IPS-18a (cell line): Measurements from ENCODE around the gene LTBP4.
"Not testable (repeated sequence)": the region's sequence is repeated elsewhere in the genome, so short reads cannot be mapped to it uniquely, and the experiment has no call there.

Source experiments
- H3K27ac ChIP-seq: one replicate; pipeline ENCODE4 v1.5.1; 2013; ENCODE audit warnings: low read length
- H3K27me3 ChIP-seq: one replicate; pipeline ENCODE4 v1.6.1; 2013; ENCODE audit warnings: mild to moderate bottlenecking, low read length; ENCODE audit not compliant: control insufficient read depth, insufficient read depth
- H3K36me3 ChIP-seq: one replicate; pipeline ENCODE4 v1.6.1; 2013; ENCODE audit warnings: low read depth, low read length; ENCODE audit not compliant: control insufficient read depth
- H3K4me1 ChIP-seq: one replicate; pipeline ENCODE4 v1.6.1; 2013; ENCODE audit warnings: low read depth, low read length; ENCODE audit not compliant: control insufficient read depth
- H3K4me3 ChIP-seq: one replicate; pipeline ENCODE4 v1.5.1; 2013; ENCODE audit warnings: low read length
- H3K9ac ChIP-seq: one replicate; pipeline ENCODE4 v1.6.1; 2013; ENCODE audit warnings: mild to moderate bottlenecking, low read length, moderate library complexity
- H3K9me3 ChIP-seq: one replicate; pipeline ENCODE4 v1.6.1; 2013; ENCODE audit warnings: low read depth, low read length; ENCODE audit not compliant: control insufficient read depth

Gene LTBP4

DNA sequence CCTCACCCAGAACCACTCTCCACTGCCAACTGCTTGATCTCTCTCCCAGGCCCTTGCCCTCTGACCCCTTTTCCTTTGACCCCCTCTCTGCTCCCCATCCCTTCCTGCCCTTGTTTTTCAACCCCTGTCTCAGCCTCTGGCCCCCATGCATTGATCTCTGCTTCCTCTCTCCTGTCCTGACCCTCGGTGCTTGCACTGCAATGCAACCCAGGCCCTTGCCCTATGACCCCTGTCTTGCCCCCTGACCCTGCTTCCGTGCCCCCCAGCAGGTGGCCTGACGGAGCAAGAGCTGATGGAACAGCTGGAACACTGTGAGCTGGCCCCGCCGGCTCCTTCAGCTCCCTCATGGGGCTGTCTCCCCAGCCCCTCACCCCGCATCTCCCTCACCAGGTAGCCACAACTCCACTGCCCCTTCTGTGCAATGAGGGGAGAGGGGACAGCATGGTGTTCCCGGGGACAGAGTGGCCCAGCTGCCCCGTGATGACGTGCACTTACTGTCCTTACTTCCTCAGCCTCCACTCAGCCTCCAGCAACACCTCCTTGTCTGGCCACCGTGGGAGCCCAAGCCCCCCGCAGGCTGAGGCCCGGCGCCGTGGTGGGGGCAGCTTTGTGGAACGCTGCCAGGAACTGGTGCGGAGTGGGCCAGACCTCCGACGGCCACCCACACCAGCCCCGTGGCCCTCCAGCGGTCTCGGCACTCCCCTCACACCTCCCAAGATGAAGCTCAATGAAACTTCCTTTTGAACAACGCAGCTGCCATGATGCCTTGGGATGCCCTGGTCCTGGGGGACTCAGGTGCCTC lies 10.5 kb upstream of the LTBP4 start:
- peaks cover 5% of the 10 kb centered on the region for H3K36me3 ChIP-seq
- H3K4me3 ChIP-seq, result no peak overlapping the region
- H3K9ac ChIP-seq, result no peak overlapping the region
- no peak overlapping the region for H3K27ac ChIP-seq
- no peaks in the 10 kb centered on the region for H3K27me3 ChIP-seq
- no peaks in the 10 kb centered on the region for H3K9me3 ChIP-seq
- H3K4me1 ChIP-seq, result no peaks in the 10 kb centered on the region

DNA sequence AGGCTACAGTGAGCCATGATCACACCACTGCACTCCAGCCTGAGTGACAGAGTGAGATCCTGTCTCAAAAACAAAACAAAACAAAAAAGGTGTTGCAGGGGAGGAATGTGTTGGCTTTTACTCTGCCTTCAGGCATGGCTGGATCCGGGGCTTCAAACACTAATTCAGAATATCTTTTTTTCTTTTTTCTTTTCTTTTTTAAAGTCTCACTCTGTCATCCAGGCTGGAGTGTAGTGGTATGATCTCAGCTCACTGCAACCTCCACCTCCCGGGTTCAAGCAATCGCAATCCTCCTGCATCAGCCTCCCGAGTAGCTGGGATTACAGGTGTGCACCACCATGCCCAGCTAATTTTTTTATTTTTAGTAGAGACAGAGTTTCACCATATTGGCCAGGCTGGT lies 9.4 kb upstream of the LTBP4 start:
- not testable (repeated sequence) for H3K4me3 ChIP-seq, H3K27ac ChIP-seq, H3K27me3 ChIP-seq, H3K9me3 ChIP-seq, H3K36me3 ChIP-seq, H3K4me1 ChIP-seq, H3K9ac ChIP-seq

DNA sequence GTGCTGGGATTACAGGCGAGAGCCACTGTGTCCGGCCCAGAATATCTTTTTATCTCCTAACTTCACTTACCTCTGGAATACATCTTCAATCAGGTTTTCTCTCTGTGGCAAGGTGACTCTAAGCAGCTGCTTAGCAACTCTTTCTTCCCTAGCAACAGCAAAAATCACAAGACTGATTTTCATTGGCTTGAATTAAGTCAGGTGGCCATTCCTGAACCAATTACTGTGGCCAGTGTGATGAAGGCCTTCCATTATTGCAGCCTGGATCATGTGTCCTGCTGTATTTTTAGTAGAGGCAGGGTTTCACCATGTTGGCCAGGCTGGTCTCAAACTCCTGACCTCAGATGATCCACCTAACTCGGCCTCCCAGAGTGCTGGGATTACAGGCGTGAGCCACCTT lies 9.0 kb upstream of the LTBP4 start:
- H3K27ac ChIP-seq, result no peak overlapping the region
- H3K9ac ChIP-seq, result no peak overlapping the region
- peaks cover 5% of the 10 kb centered on the region for H3K36me3 ChIP-seq

DNA sequence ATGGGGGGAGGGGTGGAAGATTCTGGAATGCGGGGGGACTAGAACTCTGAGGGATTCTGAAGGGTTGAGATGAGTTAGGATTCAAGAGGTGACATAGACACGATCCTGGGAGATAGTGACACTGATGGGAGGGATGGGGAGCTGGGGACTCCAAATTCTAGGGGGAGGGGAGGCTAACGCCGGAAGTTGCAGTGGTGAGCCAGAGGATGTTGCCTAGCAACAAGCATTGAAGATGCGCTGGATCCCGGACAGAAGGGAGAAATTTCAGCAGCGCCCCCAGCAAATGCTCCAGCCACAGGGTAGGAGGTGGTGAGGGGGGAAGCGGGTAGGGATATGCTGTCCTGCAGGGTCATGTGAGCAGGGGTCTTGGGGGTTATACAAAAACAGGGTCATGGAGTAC lies 6.9 kb upstream of the LTBP4 start:
- H3K9me3 ChIP-seq, result no peaks in the 10 kb centered on the region
- no peaks in the 10 kb centered on the region for H3K36me3 ChIP-seq
- H3K4me1 ChIP-seq, result peaks cover 6% of the 10 kb centered on the region
- no peak overlapping the region for H3K27ac ChIP-seq
- H3K9ac ChIP-seq, result no peak overlapping the region
- H3K27me3 ChIP-seq, result peaks cover 22% of the 10 kb centered on the region
- H3K4me3 ChIP-seq, result no peak overlapping the region

More for the DNA sequence above, 9.0 kb upstream of the LTBP4 start:
- no peaks in the 10 kb centered on the region for H3K4me1 ChIP-seq
- peaks cover 9% of the 10 kb centered on the region for H3K27me3 ChIP-seq
- H3K9me3 ChIP-seq, result no peaks in the 10 kb centered on the region
- H3K4me3 ChIP-seq, result no peak overlapping the region

DNA sequence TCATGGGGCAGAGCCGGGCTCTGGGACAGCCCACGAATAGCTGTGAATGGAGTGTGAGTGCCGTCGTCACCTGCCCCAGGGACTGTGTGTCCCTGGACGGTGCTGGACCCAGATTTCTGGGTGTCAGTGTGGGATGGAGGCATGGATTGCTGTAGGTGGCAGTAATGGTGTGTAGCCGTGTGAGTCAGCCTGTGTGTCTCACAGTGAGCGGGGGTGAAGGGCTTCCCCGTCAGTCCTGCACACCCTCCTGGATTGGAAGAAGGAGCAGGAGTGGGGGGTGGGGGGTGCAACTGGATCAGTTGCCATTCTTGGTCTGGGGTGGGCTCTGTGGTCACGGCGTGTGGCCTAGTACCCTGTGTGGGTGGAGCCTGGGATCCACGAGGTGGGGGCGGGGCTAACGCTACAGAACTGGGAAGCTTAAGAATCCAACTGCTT lies 6.5 kb upstream of the LTBP4 start:
- Histone ChIP-seq H3K4me3 (no peak overlapping the region), H3K27me3 (peaks cover 26% of the 10 kb centered on the region), H3K9ac (no peak overlapping the region), H3K36me3 (no peaks in the 10 kb centered on the region), H3K4me1 (peaks cover 6% of the 10 kb centered on the region), H3K27ac (no peak overlapping the region), H3K9me3 (no peaks in the 10 kb centered on the region)

DNA sequence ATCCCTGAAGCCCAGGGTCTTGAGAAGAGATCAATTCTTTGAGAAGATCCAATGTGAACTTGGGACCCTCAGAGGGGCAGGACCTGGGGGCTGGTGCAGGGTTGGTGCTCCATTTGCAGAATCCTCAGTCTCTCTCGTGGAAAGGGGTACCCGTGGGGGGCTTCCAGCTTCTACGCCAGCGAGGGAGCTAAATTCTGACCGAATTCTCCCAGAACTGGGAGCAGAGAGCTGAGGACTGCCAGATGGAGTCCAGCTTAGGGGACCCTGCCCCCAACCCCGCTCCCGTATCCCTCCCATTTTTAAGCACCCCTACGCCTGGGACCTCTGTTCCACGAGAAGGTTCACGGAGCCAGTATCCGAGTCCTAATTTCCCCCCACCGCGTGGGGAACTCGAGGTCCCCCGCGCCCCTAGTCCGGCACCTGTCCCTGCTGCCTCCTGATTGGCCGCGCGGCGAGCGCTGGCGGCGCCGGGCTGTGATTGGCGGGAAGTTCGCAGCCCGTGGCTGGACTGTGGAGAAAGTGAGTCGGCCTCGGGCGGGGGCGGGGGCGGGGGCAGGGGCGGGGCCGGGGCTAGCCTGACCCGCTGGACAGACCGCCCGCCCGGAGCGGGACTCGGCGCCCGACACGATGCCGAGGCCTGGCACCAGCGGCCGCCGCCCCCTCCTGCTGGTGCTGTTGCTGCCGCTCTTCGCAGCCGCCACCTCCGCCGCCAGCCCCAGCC lies 4.4 kb upstream of the LTBP4 start:
- Histone ChIP-seq H3K9ac (no peak overlapping the region), H3K4me3 (peak overlapping the region; percentile 59), H3K27ac (no peak overlapping the region), H3K27me3 (peaks cover 46% of the 10 kb centered on the region), H3K36me3 (no peaks in the 10 kb centered on the region), H3K9me3 (no peaks in the 10 kb centered on the region), H3K4me1 (peaks cover 6% of the 10 kb centered on the region)

DNA sequence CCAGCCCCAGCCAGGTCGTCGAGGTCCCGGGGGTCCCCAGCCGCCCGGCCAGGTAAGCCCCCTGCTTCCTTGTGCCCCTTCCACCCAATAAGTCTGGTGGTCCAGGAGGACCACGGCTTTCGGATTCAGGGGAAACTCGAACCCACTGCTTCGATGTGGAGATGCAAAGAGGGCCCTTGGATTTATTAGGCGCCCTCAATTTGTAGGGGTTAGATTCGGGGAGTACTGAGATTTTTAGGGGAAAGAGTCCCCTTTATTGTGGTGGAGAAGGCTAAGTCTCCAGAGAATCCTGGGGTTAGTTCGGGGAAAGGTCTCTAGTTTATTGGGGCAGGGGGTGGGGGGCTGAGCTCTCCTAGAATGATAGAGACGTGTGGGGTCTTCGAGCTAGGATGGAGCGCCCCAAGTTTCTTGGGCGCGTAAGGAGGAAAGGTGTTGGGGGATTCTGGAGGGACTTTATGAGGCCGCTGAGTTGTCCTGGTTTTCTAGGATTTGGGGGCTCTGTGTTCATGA lies 3.8 kb upstream of the LTBP4 start:
- peaks cover 6% of the 10 kb centered on the region for H3K4me1 ChIP-seq
- no peak overlapping the region for H3K9ac ChIP-seq
- H3K27me3 ChIP-seq, result peaks cover 52% of the 10 kb centered on the region
- no peaks in the 10 kb centered on the region for H3K9me3 ChIP-seq
- H3K27ac ChIP-seq, result no peak overlapping the region
- H3K4me3 ChIP-seq, result peak overlapping the region; percentile 59
- H3K36me3 ChIP-seq, result no peaks in the 10 kb centered on the region

DNA sequence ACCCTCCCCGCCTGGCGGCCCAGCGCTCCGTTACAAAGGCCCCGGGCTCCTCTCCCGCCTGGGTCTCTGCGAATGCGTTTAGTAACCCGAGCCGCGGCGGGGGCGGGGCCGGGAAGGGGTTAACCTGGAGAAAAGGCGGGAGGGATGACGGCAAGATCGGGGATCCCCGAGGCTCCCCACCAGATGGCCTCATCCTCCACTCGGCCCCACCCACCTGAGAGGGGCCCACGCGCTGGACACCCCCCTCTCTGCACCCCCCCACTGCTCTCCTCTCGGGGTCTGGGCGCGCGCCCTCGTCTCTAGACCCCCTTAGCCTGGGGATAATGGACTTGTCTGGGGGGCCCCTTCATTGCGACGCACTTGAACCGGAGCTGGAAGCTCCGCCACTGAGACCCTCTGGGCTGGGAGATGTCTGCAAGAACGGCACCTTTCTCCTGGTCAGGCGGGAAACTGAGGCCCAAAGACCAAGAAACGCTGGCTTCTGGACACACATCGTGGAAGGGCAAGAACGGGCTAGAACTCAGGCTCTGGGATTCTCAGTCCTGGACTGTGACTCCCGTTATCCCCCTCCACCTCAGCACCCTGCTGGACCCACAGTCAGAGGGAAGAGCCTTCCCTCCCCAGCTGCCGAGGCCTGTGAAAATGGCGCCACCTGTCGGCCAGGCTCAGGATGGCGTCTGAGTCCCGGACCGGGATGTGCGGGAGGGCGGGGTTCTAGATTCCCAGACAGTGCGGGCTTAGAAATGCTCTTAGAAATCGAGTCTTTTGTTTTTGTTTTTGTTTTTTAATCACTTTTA lies 2.9 kb upstream of the LTBP4 start:
- Histone ChIP-seq H3K36me3 (no peaks in the 10 kb centered on the region), H3K4me1 (peaks cover 13% of the 10 kb centered on the region), H3K4me3 (peak overlapping the region; percentile 73), H3K27me3 (peaks cover 61% of the 10 kb centered on the region), H3K9me3 (no peaks in the 10 kb centered on the region), H3K27ac (no peak overlapping the region), H3K9ac (peak overlapping the region; percentile 6)

DNA sequence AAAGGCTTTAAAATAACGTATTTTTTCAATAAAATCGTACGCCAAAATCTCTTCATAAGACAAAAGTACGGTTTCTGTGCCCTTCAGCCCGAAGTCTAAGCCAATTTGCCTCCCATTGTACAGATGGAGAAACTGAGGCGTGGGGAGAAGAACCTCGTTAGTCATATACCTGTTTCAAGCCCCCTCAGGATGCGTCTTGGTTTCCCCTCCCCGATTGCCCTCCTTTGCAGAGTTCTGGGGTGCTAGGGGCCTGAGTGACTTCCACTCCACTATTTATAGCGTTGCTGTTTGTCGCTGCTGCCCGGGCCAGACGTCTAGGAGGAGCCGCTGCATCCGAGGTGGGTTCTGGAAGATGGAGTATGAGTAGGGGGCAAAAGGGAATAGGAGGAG lies 2.3 kb upstream of the LTBP4 start:
- Histone ChIP-seq H3K9me3 (no peaks in the 10 kb centered on the region), H3K4me3 (no peak overlapping the region), H3K27ac (no peak overlapping the region), H3K4me1 (peaks cover 14% of the 10 kb centered on the region), H3K27me3 (peaks cover 61% of the 10 kb centered on the region), H3K36me3 (no peaks in the 10 kb centered on the region), H3K9ac (no peak overlapping the region)

DNA sequence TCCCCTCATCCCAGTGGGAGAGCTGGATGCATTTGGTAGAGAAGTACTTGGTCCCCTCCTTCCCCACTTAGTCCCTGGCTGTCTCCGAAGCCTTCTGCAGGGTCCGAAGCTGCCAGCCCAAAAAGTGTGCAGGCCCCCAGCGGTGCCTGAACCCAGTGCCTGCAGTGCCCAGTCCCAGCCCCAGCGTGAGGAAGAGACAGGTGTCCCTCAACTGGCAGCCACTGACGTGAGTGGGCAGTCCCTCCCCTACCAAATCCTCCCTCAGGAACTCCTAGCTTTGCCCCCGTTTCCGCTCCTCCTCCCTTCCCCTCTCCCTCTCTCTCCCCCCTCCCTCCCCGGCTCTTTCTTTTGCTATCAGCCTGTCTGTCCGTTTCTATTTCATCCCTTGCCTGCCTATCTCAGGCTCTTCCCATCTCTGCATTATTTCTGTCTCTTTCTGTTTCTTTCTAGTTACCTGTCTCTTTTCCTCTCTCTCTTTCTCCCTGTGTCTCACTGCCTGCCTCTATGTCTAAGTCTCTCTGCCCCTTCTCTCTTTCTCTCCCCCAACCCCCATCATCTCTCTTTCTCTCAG lies 1.8 kb upstream of the LTBP4 start:
- no peaks in the 10 kb centered on the region for H3K36me3 ChIP-seq
- no peak overlapping the region for H3K27ac ChIP-seq
- peak overlapping the region; percentile 31 for H3K4me3 ChIP-seq
- H3K27me3 ChIP-seq, result peaks cover 63% of the 10 kb centered on the region
- H3K9ac ChIP-seq, result no peak overlapping the region
- peaks cover 14% of the 10 kb centered on the region for H3K4me1 ChIP-seq
- no peaks in the 10 kb centered on the region for H3K9me3 ChIP-seq
